Sigmoid colon (tissue), 7 donors: ENCODE measurements around the gene MPV17. TPM values are rescaled to one million over a fixed set of nuclear protein-coding genes. Genes with fewer than 3 reads are reported as not detected.

Experiments used
- DNase-seq: peaks from one replicate; pipeline ENCODE4 v3.0.0-alpha.2; 2019
- H3K27ac ChIP-seq, 4 donors: fragments of 200-600 bp; sonication (generic); one replicate each; pipeline ENCODE4 v1.5.1; 2016 to 2019; ENCODE audit warnings: mild to moderate bottlenecking in 1 of 4
- H3K27me3 ChIP-seq, 3 donors: fragments of 200-600 bp; sonication (generic); one replicate each; pipeline ENCODE4 v1.5.1; 2019; ENCODE audit warnings: mild to moderate bottlenecking in 1 of 3
- H3K36me3 ChIP-seq, 4 donors: fragments of 200-600 bp; sonication (generic); one replicate each; pipeline ENCODE4 v1.5.1; 2016 to 2019
- H3K4me1 ChIP-seq, 4 donors: fragments of 200-600 bp; sonication (generic); one replicate each; pipeline ENCODE4 v1.5.1; 2017 to 2019
- H3K4me3 ChIP-seq, 4 donors: fragments of 200-600 bp; sonication (generic); one replicate each; pipeline ENCODE4 v1.5.1; 2017 to 2019; ENCODE audit warnings: mild to moderate bottlenecking in 2 of 4, moderate library complexity in 1 of 4
- H3K9me3 ChIP-seq, 4 donors: fragments of 200-600 bp in 3 of 4; sonication (generic) in 3 of 4; one replicate each; pipeline versions ENCODE4 v1.5.1 to v1.6.1; 2013 to 2019
- EP300 ChIP-seq, 4 donors: sonication (generic); formaldehyde crosslinking; IDR thresholded peaks; one replicate each; pipeline ENCODE4 v1.6.1; 2017; ENCODE audit warnings: antibody characterized with exemption in 4 of 4
- POLR2A ChIP-seq, 2 donors: fragments of 450-650 bp; IDR thresholded peaks; one replicate each; pipeline ENCODE4 v1.6.1; 2016; ENCODE audit warnings: antibody characterized with exemption in 2 of 2, mild to moderate bottlenecking in 2 of 2, moderate library complexity in 2 of 2
- POLR2AphosphoS5 ChIP-seq, 4 donors: sonication (generic); formaldehyde crosslinking; IDR thresholded peaks; one replicate each; pipeline ENCODE4 v1.6.1; 2017; ENCODE audit warnings: antibody characterized with exemption in 4 of 4
- WGBS, 2 donors: extraction: QIAGEN DNeasy Blood & Tissue Kit; methylation state at CpG; one replicate each; pipeline ENCODE4 v1.1.7; 2013; 5-methylcytosine and 5-hydroxymethylcytosine counted together
- intact Hi-C: fragments of 100-400 bp; cut with DNase I; formaldehyde crosslinking; loops from one replicate; pipeline ENCODE4 v1.15.1; 2023
- polyA plus RNA-seq, 3 donors: library from polyadenylated mRNA; stranded (reverse); fragments of 200-250 nt; gene quantifications; one replicate each; pipeline ENCODE4 v1.2.3, GENCODE V29; 2013
- total RNA-seq, 4 donors: library from RNA; depleted of rRNA; stranded (reverse); fragments of >200 nt; gene quantifications; one replicate each; pipeline ENCODE4 v1.1.0, GENCODE V29; 2016
- TF ChIP-seq, protein P1 (sequence below), 4 experiments: fragments of 450-650 bp in 3 of 4; fragments of 200-600 bp in 1 of 4; IDR thresholded peaks; one replicate each; pipeline ENCODE4 v1.5.1; 2016 to 2019; ENCODE audit warnings: antibody characterized with exemption in 4 of 4, mild to moderate bottlenecking in 3 of 4, moderate library complexity in 2 of 4
- donor health status: healthy with polysubstance abuse.
- donor health status: Bipolar disorder and iron deficiency.
- donor health status: healthy.

MPV17 gene
- total and polyA plus RNA-seq, 7 donors = 22.2 to 68.6 (median 59.9) TPM

DNA sequence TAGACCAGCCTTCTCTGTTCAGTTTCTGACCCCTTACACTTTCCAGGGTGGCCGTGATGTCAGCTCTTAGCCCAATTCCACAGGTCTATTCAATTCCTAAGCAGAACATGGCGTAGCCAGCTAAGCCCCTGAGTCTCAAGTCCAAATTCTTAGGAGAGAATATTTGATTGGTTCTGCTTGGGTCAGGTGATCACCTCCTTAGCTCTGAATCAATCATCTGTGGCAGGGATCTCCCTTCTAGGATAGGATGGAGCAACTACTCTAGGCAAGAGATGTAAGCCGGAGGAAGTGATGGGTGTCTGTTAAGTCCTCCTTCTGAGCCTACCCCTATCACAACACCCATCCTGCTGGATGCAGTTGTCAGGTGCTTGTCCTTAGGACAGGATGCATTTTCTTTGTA lies 25.7 kb downstream of the MPV17 start:
- Histone ChIP-seq H3K27ac (no peak overlapping the region), H3K4me1 (no peaks in the 10 kb centered on the region), H3K36me3 (no peaks in the 10 kb centered on the region), H3K4me3 (no peak overlapping the region), H3K27me3 (peaks cover 0 to 10% (median 0%) of the 10 kb centered on the region in 3 donors), H3K9me3 (no peaks in the 10 kb centered on the region)
- 90 to 91% methylated on average over 3 of the region's 3 CpGs for WGBS, 2 donors
- no peak for TF ChIP-seq POLR2AphosphoS5 (IDR thresholded peaks at IDR 0.05)
- TF ChIP-seq, protein P1, sequence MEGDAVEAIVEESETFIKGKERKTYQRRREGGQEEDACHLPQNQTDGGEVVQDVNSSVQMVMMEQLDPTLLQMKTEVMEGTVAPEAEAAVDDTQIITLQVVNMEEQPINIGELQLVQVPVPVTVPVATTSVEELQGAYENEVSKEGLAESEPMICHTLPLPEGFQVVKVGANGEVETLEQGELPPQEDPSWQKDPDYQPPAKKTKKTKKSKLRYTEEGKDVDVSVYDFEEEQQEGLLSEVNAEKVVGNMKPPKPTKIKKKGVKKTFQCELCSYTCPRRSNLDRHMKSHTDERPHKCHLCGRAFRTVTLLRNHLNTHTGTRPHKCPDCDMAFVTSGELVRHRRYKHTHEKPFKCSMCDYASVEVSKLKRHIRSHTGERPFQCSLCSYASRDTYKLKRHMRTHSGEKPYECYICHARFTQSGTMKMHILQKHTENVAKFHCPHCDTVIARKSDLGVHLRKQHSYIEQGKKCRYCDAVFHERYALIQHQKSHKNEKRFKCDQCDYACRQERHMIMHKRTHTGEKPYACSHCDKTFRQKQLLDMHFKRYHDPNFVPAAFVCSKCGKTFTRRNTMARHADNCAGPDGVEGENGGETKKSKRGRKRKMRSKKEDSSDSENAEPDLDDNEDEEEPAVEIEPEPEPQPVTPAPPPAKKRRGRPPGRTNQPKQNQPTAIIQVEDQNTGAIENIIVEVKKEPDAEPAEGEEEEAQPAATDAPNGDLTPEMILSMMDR (IDR thresholded peaks at IDR 0.05) = no peak
- no peak for TF ChIP-seq EP300 (IDR thresholded peaks at IDR 0.05)
- no peak for TF ChIP-seq POLR2A (IDR thresholded peaks at IDR 0.05)
- intact Hi-C loops = no loop called here
- no peak for DNase-seq

DNA sequence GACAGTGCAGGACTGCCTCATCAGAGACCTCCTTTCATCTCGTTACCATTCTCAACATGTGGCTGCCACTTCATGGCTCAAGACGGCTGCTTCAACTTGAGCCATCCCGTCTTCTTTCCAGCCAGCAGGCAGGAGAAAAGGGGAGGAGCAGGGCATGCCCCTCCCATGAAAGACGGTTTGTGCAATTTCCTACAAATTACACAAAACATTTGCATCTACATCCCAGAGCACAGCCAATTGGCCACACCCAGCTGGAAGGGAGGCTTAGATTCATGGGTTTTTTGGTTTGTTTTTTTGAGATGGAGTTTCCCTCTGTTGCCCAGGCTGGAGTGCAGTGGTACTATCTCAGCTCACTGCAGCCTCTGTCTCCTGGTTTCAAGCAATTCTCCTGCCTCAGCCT lies 26.4 kb downstream of the MPV17 start:
- intact Hi-C loops = no loop called here
- no peak overlapping the region for H3K4me3 ChIP-seq
- H3K27ac ChIP-seq = no peak overlapping the region
- no peaks in the 10 kb centered on the region for H3K36me3 ChIP-seq
- H3K4me1 ChIP-seq = no peaks in the 10 kb centered on the region
- TF ChIP-seq POLR2A (IDR thresholded peaks at IDR 0.05) = no peak
- TF ChIP-seq EP300 (IDR thresholded peaks at IDR 0.05) = no peak
- TF ChIP-seq, protein P1 (IDR thresholded peaks at IDR 0.05) = no peak
- no peak for TF ChIP-seq POLR2AphosphoS5 (IDR thresholded peaks at IDR 0.05)
- DNase-seq = no peak
- H3K9me3 ChIP-seq = no peaks in the 10 kb centered on the region
- 37 to 61% methylated on average over 4 of the region's 4 CpGs for WGBS, 2 donors
- H3K27me3 ChIP-seq = peaks cover 0 to 18% (median 0%) of the 10 kb centered on the region in 3 donors

DNA sequence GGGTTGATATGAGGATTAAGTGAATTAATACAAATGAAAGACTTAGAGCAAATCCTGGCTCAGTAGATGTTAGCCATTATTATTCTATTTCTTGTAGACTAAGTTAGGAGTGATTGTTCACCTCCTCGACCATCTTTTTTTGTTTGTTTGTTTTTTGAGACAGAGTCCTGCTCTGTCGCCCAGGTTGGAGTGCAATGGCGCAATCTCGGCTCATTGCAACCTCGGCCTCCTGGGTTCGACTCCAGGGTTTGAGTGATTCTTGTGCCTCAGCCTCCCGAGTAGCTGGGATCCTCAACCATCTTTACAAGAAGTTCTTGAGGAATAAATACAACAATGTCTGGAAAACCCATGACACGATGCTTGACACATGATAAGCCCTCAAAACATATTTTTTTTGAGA lies 28.0 kb downstream of the MPV17 start:
- intact Hi-C loops = no loop called here
- no peak for DNase-seq
- Histone ChIP-seq H3K27me3 (peaks cover 0 to 19% (median 0%) of the 10 kb centered on the region in 3 donors), H3K4me1 (no peaks in the 10 kb centered on the region), H3K27ac (no peak overlapping the region), H3K36me3 (no peaks in the 10 kb centered on the region), H3K4me3 (no peak overlapping the region), H3K9me3 (no peaks in the 10 kb centered on the region)
- TF ChIP-seq EP300 (IDR thresholded peaks at IDR 0.05) (no peak), POLR2A (IDR thresholded peaks at IDR 0.05) (no peak), POLR2AphosphoS5 (IDR thresholded peaks at IDR 0.05) (no peak)
- TF ChIP-seq, protein P1 (IDR thresholded peaks at IDR 0.05) = no peak
- WGBS, 2 donors = 88 to 94% methylated on average over 8 of the region's 8 CpGs

DNA sequence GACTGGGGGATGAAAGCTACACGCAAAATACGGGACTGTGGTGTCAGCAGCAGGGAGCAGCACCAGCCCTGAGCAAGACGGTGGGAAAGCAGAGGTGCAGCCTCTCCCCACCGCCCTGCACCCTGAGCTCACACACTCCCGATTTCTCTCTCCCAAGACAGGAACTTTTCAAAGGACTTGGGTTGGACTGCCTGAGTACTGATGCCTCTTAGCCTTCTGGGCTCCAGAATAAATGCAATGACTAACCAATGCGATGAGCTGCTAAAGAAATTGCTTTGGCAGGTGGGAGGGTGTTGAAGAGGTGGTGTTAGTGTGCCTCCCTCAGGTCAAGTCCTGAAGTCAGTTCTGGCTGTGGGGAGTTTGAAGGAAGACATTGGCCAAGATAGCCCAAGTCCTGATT lies 31.0 kb downstream of the MPV17 start:
- Histone ChIP-seq H3K4me3 (no peak overlapping the region), H3K9me3 (no peaks in the 10 kb centered on the region), H3K36me3 (no peaks in the 10 kb centered on the region), H3K27ac (no peak overlapping the region), H3K27me3 (peaks cover 0 to 16% (median 0%) of the 10 kb centered on the region in 3 donors), H3K4me1 (peaks cover 0 to 3% (median 0%) of the 10 kb centered on the region in 4 donors)
- no peak for DNase-seq
- no peak for TF ChIP-seq POLR2AphosphoS5 (IDR thresholded peaks at IDR 0.05)
- TF ChIP-seq, protein P1 (IDR thresholded peaks at IDR 0.05) = no peak
- no peak for TF ChIP-seq POLR2A (IDR thresholded peaks at IDR 0.05)
- TF ChIP-seq EP300 (IDR thresholded peaks at IDR 0.05) = no peak
- intact Hi-C loops = no loop called here
- 66 to 70% methylated on average over 6 of the region's 6 CpGs for WGBS, 2 donors

DNA sequence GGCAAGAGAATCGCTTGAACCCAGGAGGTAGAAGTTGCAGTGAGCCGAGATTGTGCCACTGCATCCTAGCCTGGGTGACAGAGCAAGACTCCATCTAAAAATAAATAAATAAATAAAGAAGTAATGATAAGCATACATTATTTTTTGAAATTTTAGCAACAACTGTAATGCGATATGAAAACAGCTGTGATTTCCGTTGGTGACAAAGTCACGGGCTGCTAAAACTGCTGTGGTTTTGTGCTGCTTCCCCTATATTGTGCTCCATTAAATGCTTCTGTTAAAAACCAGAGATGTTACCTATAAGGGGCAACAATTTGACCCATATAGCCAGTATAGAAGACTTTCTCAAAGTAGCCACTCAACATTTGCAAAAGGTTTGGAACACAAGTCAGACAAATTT lies 32.3 kb downstream of the MPV17 start:
- TF ChIP-seq POLR2A (IDR thresholded peaks at IDR 0.05) (no peak), EP300 (IDR thresholded peaks at IDR 0.05) (no peak), POLR2AphosphoS5 (IDR thresholded peaks at IDR 0.05) (no peak)
- TF ChIP-seq, protein P1 (IDR thresholded peaks at IDR 0.05) = no peak
- no peaks in the 10 kb centered on the region for H3K36me3 ChIP-seq
- no peak for DNase-seq
- intact Hi-C loops = no loop called here
- H3K27me3 ChIP-seq = peaks cover 0 to 15% (median 0%) of the 10 kb centered on the region in 3 donors
- peaks cover 0 to 3% (median 0%) of the 10 kb centered on the region in 4 donors for H3K4me1 ChIP-seq
- WGBS, 2 donors = 62 to 89% methylated on average over 5 of the region's 5 CpGs
- H3K4me3 ChIP-seq = no peak overlapping the region
- H3K9me3 ChIP-seq = no peaks in the 10 kb centered on the region
- H3K27ac ChIP-seq = no peak overlapping the region
